GM19238 (cell line): ENCODE data around the gene ACTG2.

Source experiments
- DNase-seq: peaks from one replicate; pipeline ENCODE4 v3.0.0; 2011; ENCODE audit warnings: low spot score; ENCODE audit not compliant: insufficient read length

Gene ACTG2

GRCh38 chr2:73963385-73964120 is 70.7 kb downstream of the ACTG2 start:
- DNase-seq, result no peak

- no peak for DNase-seq
Measured at GRCh38 chr2:73964223-73964622, 71.4 kb downstream of the ACTG2 start.

GRCh38 chr2:73965053-73965452 is 72.2 kb downstream of the ACTG2 start:
- no peak for DNase-seq

- no peak for DNase-seq
Measured at GRCh38 chr2:73968357-73968937, 75.6 kb downstream of the ACTG2 start.

GRCh38 chr2:73969356-73969755 is 76.5 kb downstream of the ACTG2 start:
- no peak for DNase-seq
